SK-N-DZ (cell line): ENCODE measurements around the gene FGF22.
"Not testable (repeated sequence)": the region's sequence is repeated elsewhere in the genome, so short reads cannot be mapped to it uniquely, and the experiment has no call there.

Experiments used
- DNase-seq: peaks from one replicate; pipeline ENCODE4 v3.0.0-alpha.2; 2015; ENCODE audit warnings: low spot score

FGF22 gene

DNA sequence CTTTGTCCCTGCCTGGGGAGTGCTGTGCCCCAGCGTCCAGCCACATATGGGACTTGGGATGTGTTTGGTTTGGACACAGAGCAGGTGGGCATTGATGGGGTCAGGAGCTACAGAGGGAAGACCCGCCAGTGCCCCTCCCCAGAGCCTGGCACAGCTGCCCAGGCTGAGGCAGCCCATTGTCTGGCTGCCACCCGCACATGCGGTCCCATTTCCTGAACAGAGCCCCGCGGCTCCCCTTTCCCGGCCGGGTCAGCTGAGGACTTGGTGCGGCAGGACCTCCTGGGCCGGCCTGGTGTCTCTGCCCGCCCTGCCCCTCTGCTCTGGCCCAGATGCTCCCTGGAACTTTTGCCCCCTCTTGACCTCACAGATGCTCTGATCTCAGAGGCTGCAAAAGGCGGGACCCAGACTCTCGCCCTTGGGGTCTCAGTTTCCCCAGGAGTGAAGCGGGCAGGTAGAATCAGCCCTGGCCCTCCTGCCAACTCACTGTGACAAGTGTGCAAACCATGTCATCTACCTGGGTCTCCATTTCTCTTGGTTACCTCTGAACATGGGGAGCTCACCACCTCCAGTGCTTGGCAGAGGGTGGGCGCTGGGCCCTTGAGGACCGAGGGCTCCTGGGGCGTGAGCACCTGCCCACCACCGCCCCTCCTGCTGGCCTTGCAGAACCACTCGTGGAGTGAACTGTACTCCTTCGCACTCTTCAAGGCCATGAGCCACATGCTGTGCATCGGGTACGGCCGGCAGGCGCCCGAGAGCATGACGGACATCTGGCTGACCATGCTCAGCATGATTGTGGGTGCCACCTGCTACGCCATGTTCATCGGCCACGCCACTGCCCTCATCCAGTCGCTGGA lies 32.2 kb upstream of the FGF22 start:
- DNase-seq, result no peak

GRCh38 chr19:608155-609003 lies 31.3 kb upstream of the FGF22 start:
- DNase-seq, result no peak

GRCh38 chr19:609004-609346 lies 30.7 kb upstream of the FGF22 start:
- DNase-seq, result no peak

GRCh38 chr19:610071-610800 lies 29.4 kb upstream of the FGF22 start:
- DNase-seq, result no peak

GRCh38 chr19:610801-611480 lies 28.7 kb upstream of the FGF22 start:
- DNase-seq, result peak; percentile 78

- no peak for DNase-seq
These were observed 28.2 kb upstream of the FGF22 start for GRCh38 chr19:611481-611868.

- no peak for DNase-seq
These were observed 26.7 kb upstream of the FGF22 start for GRCh38 chr19:612941-613340.

DNA sequence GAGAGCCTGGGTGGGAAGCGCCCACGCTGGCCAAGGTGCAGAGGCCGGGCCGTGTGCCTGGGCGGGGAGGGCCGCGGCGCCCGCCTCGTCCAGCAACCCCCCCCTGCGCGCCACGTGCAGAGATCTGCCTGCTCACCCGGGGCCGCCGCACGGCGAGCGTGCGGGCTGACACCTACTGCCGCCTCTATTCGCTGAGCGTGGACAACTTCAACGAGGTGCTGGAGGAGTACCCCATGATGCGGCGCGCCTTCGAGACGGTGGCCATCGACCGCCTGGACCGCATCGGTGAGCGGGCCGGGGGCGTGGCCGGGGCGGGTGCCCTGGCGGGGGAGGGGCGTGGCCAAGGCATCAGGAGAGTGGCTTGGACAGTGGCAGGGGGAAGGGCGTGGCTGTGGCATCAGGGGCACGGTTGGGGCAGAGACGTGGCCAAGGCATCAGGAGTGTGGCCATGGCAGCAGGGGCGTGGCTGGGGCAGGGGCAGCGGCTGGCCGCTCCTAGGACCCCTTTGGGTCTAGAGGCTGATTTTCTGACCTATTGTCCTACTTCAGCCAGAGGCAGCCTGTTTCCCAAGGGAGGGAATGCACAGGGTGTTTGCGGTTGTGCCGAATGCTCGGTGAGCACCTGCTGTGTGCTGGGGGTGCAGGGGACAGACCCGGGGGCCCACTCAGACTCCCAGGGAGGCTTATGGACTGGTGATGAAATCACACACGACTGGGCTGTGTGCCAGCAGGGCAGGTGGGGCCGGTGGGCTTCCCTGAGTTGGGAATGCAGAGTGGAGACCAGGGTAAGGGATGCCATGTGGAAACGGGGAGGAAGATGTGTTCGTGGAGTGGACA lies 25.7 kb upstream of the FGF22 start:
- DNase-seq, result no peak

DNA sequence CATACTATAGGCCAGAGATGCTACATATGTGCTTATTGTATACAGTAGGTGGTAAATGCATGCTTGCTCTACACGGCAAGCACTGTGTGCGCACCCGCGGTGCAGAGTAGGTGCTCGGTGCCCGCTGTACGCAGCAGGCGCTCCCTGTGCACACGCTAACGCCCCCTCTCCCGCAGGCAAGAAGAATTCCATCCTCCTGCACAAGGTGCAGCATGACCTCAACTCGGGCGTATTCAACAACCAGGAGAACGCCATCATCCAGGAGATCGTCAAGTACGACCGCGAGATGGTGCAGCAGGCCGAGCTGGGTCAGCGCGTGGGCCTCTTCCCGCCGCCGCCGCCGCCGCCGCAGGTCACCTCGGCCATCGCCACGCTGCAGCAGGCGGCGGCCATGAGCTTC lies 24.1 kb upstream of the FGF22 start:
- no peak for DNase-seq

DNA sequence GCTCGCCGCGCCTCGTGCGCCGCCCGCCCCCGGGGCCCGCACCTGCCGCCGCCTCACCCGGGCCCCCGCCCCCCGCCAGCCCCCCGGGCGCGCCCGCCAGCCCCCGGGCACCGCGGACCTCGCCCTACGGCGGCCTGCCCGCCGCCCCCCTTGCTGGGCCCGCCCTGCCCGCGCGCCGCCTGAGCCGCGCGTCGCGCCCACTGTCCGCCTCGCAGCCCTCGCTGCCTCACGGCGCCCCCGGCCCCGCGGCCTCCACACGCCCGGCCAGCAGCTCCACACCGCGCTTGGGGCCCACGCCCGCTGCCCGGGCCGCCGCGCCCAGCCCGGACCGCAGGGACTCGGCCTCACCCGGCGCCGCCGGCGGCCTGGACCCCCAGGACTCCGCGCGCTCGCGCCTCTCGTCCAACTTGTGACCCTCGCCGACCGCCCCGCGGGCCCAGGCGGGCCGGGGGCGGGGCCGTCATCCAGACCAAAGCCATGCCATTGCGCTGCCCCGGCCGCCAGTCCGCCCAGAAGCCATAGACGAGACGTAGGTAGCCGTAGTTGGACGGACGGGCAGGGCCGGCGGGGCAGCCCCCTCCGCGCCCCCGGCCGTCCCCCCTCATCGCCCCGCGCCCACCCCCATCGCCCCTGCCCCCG lies 23.5 kb upstream of the FGF22 start:
- DNase-seq, result no peak

- no peak for DNase-seq
These were observed 22.7 kb upstream of the FGF22 start for GRCh38 chr19:616747-617526.

DNA sequence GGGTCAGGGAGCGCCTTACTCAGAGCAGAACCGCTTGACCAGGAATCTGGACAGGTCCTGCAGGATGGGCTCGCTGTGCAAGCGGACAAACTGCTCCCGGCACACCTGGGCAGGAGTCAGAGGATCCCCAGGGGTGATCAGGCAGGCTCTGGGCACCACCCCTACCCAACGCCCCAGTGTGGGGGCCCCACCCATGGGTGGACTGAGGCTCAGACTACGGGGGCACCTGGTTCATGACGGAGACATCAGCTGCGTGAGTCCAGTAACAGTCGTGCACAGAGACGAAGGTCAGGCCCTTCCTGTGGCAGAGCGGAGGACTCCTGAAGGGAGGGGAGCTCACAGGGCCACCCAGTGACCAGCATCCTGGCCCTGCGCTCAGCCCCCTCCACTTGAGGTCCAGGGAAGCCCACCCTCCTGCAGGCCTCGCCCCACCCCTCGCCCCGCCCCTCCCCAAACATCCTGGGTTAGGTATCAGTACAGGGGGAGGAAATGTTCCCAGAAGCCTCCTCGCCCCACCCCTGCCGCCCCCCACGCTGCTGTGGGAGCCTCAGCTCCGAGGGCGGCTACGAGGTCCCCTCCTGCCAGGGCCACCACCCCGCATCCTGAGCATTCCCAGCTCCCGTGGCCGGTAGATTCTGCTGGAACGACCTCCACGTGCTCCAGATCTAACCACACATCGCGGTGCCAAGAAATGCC lies 22.0 kb upstream of the FGF22 start:
- no peak for DNase-seq

DNA sequence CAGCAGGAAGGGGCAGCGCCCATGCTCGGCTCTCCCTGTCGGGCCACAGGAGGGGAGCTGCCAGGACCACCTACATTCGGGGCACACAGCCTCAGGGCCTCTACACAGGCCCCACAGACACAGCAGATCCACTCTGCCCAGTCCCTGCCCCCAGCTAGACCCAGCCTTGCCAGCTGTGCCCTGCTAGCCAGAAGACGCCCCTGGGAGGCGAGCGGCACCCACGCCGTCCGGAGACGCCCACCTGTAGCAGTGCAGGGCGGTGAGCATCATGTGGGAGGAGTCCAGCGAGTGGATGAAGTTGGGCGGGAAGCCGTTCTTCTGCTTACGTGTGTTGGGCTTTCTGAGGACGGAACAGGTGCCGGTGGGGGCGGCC lies 21.4 kb upstream of the FGF22 start:
- no peak for DNase-seq

GRCh38 chr19:618674-619285 lies 20.9 kb upstream of the FGF22 start:
- DNase-seq, result no peak

DNA sequence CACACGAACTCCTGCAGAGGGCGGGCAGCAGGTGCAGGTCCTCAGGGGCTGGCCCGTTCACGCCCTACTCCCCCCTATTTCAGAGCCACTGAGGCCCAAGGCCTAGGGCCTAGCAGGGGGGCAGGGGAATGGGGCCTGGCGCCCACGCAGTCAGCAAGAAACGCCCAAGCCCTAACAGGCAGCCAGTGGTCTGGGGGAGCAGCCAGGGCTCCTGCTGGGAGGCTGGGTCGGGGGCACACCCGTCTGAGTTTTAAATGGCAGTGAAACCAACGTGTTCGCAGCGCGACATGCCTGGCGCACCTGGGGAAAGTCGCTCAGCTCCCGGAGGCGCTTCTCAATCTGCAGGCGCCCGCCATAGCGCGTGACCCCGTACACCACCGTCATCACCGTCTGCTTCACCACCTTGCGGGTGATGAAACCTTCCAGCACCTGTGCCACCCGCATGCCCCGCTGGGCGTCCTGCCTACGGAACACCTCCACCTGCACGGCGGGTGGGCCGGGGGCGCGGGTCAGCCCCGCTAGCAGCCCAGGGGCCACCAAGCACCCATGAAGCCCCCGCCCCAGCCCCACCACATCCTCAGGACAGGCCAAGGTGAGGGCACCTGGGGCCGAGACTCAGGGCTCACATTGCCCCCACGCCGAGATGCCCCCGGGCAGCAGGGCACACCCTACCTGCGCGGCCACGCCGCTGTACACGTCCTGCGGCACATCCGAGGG lies 20.2 kb upstream of the FGF22 start:
- DNase-seq, result no peak

- no peak for DNase-seq
These were observed 19.4 kb upstream of the FGF22 start for GRCh38 chr19:620166-620862.

DNA sequence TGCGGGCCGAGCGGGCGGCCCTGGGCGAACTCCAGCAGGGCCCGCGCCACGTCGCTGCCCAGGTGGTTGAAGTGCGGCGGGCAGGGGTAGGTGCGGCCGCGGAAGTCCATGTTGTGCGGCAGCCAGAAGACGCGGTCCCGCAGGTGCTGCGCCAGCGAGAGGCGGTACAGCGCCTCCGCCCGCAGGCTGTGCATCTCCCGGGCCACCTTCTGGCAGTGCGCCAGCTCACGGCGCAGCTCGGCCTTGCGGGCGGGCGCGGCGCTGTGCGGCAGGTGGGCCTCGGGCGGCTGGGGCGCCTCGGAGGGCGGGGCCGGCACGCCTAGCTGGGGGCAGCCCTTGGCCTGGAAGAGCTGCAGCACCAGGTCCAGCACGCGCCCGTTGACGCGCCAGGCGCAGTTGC lies 18.5 kb upstream of the FGF22 start:
- not testable (repeated sequence) for DNase-seq
